SK-N-SH (cell line): ENCODE data around the gene HOXB8.

Source experiments
- EZH2phosphoT487 ChIP-seq: fragments of 200-600 bp; sonication (generic); IDR thresholded peaks from 2 replicates; pipeline ENCODE4 v1.6.1; 2017; ENCODE audit warnings: low read depth, mixed run types, mild to moderate bottlenecking, antibody characterized with exemption, moderate library complexity, borderline replicate concordance
- MEF2A ChIP-seq: IDR thresholded peaks from 2 replicates; pipeline ENCODE4 v1.4.0; 2012; ENCODE audit warnings: low read depth, borderline replicate concordance
- TF ChIP-seq, protein P1 (sequence below): fragments of 200-600 bp; sonication (generic); IDR thresholded peaks from 2 replicates; pipeline ENCODE4 v1.6.1; 2017; ENCODE audit warnings: antibody characterized with exemption, mild to moderate bottlenecking, moderate library complexity

DNA sequence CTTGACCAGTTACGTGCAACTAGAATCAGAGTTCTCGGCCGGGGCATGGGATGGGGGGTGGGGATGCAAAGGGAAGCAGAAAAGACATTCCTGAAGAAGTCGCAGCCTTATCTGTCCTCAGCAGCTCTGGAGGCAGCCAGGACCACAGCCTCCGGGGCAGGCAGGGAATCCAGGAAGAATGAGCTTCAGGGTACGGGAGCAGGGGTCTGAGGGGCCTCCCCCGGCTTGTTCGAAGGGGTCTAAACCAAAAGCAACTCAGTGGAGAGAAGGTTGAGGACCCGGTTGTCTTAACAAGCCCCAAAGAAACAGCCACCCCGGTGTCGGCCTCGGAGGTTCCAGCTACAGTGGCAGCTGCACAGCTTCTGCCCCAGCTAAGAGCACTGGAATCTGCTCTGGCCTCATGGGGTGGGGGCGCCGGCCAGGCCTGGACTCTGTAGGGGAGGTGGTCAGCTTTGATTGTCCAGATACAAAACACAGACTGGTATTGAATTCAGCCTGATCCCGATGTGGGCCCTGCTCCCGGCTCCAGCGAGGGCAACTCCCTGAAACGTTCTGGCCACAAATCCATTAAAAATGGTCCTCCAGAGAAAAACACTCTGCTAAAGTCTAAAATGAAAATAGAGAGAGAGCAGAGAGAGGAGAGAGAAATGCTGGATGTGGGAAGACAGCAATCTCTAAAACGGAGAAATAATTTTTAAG lies 44.6 kb downstream of the HOXB8 start:
- TF ChIP-seq MEF2A, result no peak
- TF ChIP-seq, protein P1, sequence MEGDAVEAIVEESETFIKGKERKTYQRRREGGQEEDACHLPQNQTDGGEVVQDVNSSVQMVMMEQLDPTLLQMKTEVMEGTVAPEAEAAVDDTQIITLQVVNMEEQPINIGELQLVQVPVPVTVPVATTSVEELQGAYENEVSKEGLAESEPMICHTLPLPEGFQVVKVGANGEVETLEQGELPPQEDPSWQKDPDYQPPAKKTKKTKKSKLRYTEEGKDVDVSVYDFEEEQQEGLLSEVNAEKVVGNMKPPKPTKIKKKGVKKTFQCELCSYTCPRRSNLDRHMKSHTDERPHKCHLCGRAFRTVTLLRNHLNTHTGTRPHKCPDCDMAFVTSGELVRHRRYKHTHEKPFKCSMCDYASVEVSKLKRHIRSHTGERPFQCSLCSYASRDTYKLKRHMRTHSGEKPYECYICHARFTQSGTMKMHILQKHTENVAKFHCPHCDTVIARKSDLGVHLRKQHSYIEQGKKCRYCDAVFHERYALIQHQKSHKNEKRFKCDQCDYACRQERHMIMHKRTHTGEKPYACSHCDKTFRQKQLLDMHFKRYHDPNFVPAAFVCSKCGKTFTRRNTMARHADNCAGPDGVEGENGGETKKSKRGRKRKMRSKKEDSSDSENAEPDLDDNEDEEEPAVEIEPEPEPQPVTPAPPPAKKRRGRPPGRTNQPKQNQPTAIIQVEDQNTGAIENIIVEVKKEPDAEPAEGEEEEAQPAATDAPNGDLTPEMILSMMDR, result no peak
- peak; percentile 82 for TF ChIP-seq EZH2phosphoT487
